Mesendoderm (in vitro differentiated cells): ENCODE measurements around the gene CFAP100.

Source experiments
- DNase-seq: peaks from one replicate; pipeline ENCODE4 v3.0.0; 2013
- H2AK5ac ChIP-seq: 2 replicates; pipeline ENCODE4 v1.6.1; 2013; ENCODE audit warnings: low read length, inconsistent platforms
- H2BK120ac ChIP-seq: 2 replicates; pipeline ENCODE4 v1.6.1; 2013; ENCODE audit warnings: low read depth, mild to moderate bottlenecking, low read length, moderate library complexity, mixed read lengths
- H2BK15ac ChIP-seq: replicated peaks from 2 replicates; pipeline ENCODE4 v1.6.1; 2013; ENCODE audit warnings: low read depth, mild to moderate bottlenecking, moderate library complexity
- H2BK5ac ChIP-seq: 2 replicates; pipeline ENCODE4 v1.6.1; 2013; ENCODE audit warnings: low read length, inconsistent platforms
- H3K18ac ChIP-seq: 2 replicates; pipeline ENCODE4 v1.6.1; 2013; ENCODE audit warnings: mild to moderate bottlenecking, low read length, mixed read lengths
- H3K23ac ChIP-seq: one replicate; pipeline ENCODE4 v1.6.1; 2013; ENCODE audit warnings: low read length
- H3K27ac ChIP-seq: 2 replicates; pipeline ENCODE4 v1.5.1; 2013; ENCODE audit warnings: low read depth, mild to moderate bottlenecking, inconsistent platforms, low read length, moderate library complexity
- H3K27me3 ChIP-seq: 2 replicates; pipeline ENCODE4 v1.6.1; 2013; ENCODE audit warnings: low read length, control low read depth, mild to moderate bottlenecking, inconsistent platforms; ENCODE audit not compliant: insufficient read depth, poor library complexity
- H3K36me3 ChIP-seq: 2 replicates; pipeline ENCODE4 v1.6.1; 2013; ENCODE audit warnings: low read length, inconsistent platforms; ENCODE audit not compliant: control insufficient read depth, insufficient read depth
- H3K4ac ChIP-seq: one replicate; pipeline ENCODE4 v1.6.1; 2013; ENCODE audit warnings: low read depth, mild to moderate bottlenecking, low read length, moderate library complexity
- H3K4me1 ChIP-seq: 2 replicates; pipeline ENCODE4 v1.6.1; 2013; ENCODE audit warnings: low read depth, low read length, inconsistent platforms; ENCODE audit not compliant: control insufficient read depth
- H3K4me2 ChIP-seq: 2 replicates; pipeline ENCODE4 v1.6.1; 2013; ENCODE audit warnings: low read length
- H3K4me3 ChIP-seq: 2 replicates; pipeline ENCODE4 v1.5.1; 2013; ENCODE audit warnings: mild to moderate bottlenecking, low read length
- H3K56ac ChIP-seq: one replicate; pipeline ENCODE4 v1.6.1; 2013; ENCODE audit warnings: low read length
- H3K79me1 ChIP-seq: 2 replicates; pipeline ENCODE4 v1.6.1; 2013; ENCODE audit warnings: low read length, inconsistent platforms
- H3K79me2 ChIP-seq: 2 replicates; pipeline ENCODE4 v1.6.1; 2013; ENCODE audit warnings: mild to moderate bottlenecking, low read length; ENCODE audit not compliant: control insufficient read depth, insufficient read depth
- H3K9ac ChIP-seq: 2 replicates; pipeline ENCODE4 v1.6.1; 2013; ENCODE audit warnings: low read length, inconsistent platforms
- H4K5ac ChIP-seq: one replicate; pipeline ENCODE4 v1.6.1; 2013; ENCODE audit warnings: low read length
- H4K8ac ChIP-seq: one replicate; pipeline ENCODE4 v1.6.1; 2013; ENCODE audit warnings: low read depth, mild to moderate bottlenecking, control low read depth, low read length, moderate library complexity
- WGBS: extraction: QIAGEN DNeasy Blood & Tissue Kit; methylation state at CpG from one replicate; pipeline ENCODE4 v1.1.7; 2013; ENCODE audit warnings: low lambda C conversion rate, missing lambda C conversion rate; ENCODE audit not compliant: insufficient coverage; ENCODE audit errors: extremely low coverage; 5-methylcytosine and 5-hydroxymethylcytosine counted together

The CFAP100 gene

DNA sequence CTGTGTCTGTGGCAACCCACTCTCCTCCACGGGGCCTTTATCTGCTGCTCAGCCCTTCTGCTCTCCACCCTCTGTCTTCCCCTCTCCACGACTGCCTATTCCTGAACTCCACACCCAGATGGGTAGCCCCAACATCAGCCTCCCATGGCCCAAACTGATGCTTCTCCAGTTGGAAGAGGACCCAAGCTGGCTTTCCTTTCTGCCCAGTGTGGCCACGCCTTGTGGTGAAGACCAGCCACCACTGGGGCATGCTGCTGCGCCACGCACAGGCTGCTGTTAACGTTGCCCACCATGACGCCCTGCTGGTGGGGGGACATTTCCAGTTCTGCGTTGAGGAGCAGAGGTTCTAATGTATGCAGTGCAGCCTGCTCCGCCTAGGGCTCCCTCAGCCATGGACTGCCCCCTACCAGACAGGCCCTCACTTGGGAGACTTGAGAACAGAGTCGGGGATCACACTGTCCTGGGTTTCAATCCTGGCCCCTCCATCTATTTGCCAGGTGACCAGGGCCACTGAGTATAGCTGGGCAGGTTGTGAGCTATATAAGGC is 26.9 kb downstream of the CFAP100 start:
- H3K23ac ChIP-seq, result no peak overlapping the region
- no peak overlapping the region for H2BK120ac ChIP-seq
- H3K27ac ChIP-seq, result no peak overlapping the region
- no peaks in the 10 kb centered on the region for H3K27me3 ChIP-seq
- no peak overlapping the region for H2BK15ac ChIP-seq
- H3K4ac ChIP-seq, result no peak overlapping the region
- no peaks in the 10 kb centered on the region for H3K4me1 ChIP-seq
- WGBS, result no CpG with 5 or more reads among the region's 10 CpGs
- no peaks in the 10 kb centered on the region for H3K36me3 ChIP-seq
- no peak overlapping the region for H3K9ac ChIP-seq
- no peak for DNase-seq
- no peak overlapping the region for H4K8ac ChIP-seq
- no peak overlapping the region for H3K56ac ChIP-seq
- H3K79me1 ChIP-seq, result no peaks in the 10 kb centered on the region
- H4K5ac ChIP-seq, result no peak overlapping the region
- no peak overlapping the region for H3K4me2 ChIP-seq
- no peak overlapping the region for H2AK5ac ChIP-seq
- H3K79me2 ChIP-seq, result no peaks in the 10 kb centered on the region
- H2BK5ac ChIP-seq, result no peak overlapping the region
- no peak overlapping the region for H3K18ac ChIP-seq
- no peak overlapping the region for H3K4me3 ChIP-seq

DNA sequence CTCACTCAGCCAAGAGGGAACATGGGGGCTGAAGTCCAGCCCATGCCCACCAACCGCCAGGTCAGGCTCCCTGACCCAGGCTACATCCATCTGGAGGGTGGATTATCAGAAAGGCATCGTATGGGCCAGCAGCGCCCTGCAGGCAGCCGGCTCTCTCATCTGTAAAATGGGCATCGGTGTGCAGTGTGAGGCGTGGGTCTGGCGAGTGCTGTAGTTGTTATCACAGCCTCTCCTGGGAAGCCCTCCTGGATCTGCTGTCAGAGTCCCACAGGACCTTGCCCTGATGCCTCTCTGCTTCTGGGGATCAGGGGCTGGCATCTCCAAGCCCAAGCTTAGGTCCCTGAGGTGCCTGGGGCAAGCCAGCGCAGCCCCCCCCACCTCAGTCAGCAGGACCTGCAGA is 27.4 kb downstream of the CFAP100 start:
- no CpG with 5 or more reads among the region's 8 CpGs for WGBS
- no peak overlapping the region for H4K8ac ChIP-seq

DNA sequence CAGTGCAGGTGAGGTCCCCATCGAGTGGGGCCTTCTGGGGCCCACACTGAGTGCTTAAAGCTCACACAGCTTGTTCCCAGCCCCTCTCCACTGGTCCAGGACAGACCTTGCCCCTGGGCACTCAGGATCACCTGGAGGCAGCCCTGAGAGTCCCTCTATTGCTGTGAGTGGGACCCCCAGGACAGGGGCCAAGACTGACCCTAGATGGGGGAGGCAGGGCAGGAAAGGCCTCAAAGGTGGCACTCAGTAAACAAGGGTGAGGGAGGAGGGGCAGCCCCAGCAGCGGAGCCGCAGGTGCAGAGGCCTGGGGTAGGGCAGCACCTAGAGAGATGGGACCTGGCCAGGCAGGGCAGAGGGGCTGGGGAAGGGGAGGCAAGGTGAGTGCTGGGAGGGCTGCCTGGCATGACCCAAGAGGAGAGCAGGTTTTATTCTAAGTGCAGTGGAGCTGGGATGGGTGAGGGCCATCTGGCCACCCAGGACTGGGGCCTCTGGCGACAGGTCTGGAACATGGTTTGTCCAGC is 27.9 kb downstream of the CFAP100 start:
- no peak overlapping the region for H3K4me3 ChIP-seq
- H3K27me3 ChIP-seq, result no peaks in the 10 kb centered on the region
- H3K56ac ChIP-seq, result no peak overlapping the region
- no peaks in the 10 kb centered on the region for H3K4me1 ChIP-seq
- no peak for DNase-seq
- no peak overlapping the region for H3K27ac ChIP-seq
- H3K4me2 ChIP-seq, result no peak overlapping the region
- no peak overlapping the region for H2BK120ac ChIP-seq
- H2BK15ac ChIP-seq, result no peak overlapping the region
- no peaks in the 10 kb centered on the region for H3K36me3 ChIP-seq
- no CpG with 5 or more reads among the region's 4 CpGs for WGBS
- H3K4ac ChIP-seq, result no peak overlapping the region
- H4K8ac ChIP-seq, result no peak overlapping the region
- no peak overlapping the region for H4K5ac ChIP-seq
- no peak overlapping the region for H2AK5ac ChIP-seq
- H2BK5ac ChIP-seq, result no peak overlapping the region
- no peak overlapping the region for H3K9ac ChIP-seq
- no peaks in the 10 kb centered on the region for H3K79me1 ChIP-seq
- no peak overlapping the region for H3K23ac ChIP-seq
- H3K18ac ChIP-seq, result no peak overlapping the region
- no peaks in the 10 kb centered on the region for H3K79me2 ChIP-seq

More for the DNA sequence above, 27.4 kb downstream of the CFAP100 start:
- Histone ChIP-seq H3K4me2 (no peak overlapping the region), H3K4ac (no peak overlapping the region), H3K27ac (no peak overlapping the region), H3K18ac (no peak overlapping the region), H3K4me1 (no peaks in the 10 kb centered on the region), H3K56ac (no peak overlapping the region), H3K27me3 (no peaks in the 10 kb centered on the region), H2BK15ac (no peak overlapping the region), H3K36me3 (no peaks in the 10 kb centered on the region), H3K9ac (no peak overlapping the region), H4K5ac (no peak overlapping the region), H3K4me3 (no peak overlapping the region), H3K79me1 (no peaks in the 10 kb centered on the region), H2AK5ac (no peak overlapping the region), H3K23ac (no peak overlapping the region), H2BK120ac (no peak overlapping the region), H3K79me2 (no peaks in the 10 kb centered on the region), H2BK5ac (no peak overlapping the region)
- DNase-seq, result no peak

DNA sequence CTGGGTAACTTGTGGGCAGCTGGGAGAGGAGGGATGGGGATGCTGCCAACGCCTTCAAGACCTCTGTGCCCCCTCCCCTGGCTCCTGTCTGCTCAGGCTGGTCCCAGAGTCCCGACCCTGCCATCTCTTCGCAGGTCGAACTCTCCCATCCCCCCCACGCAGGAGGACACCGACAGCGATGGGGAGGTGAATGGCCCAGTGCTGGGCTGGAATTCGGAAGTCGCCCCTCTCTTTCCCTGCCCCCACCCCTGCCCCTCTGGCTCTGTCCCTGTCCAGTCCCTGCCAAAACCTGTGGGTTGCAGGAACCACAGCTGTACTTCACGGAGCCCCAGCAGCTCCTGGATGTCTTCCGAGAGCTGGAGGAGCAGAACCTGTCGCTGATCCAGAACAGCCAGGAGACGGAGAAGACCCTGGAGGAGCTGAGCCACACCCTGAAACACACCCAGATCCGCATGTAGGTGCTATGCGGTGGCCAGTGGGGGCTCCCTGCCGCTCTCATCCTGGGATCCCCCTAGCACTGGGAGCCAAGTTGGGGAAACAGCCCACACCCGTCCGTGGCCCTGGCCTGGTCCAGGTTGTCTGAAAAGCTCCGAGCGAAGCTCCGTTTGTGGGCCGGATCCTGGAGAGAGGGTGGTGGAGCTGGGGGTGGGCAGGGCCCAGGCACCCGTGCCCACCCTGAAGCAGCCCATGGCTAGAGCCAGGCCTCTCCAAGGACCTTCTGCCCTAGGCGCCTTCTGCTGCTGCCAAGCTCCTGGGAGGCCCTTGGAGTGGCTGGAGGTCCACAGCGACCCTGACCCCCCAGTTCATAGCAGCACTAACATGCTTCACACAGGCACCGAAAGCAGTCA is 28.7 kb downstream of the CFAP100 start:
- no peak overlapping the region for H4K8ac ChIP-seq
- H3K79me2 ChIP-seq, result no peaks in the 10 kb centered on the region
- H3K23ac ChIP-seq, result no peak overlapping the region
- no peak overlapping the region for H3K4me3 ChIP-seq
- H3K4me2 ChIP-seq, result no peak overlapping the region
- H2BK5ac ChIP-seq, result no peak overlapping the region
- no peak overlapping the region for H3K27ac ChIP-seq
- H3K18ac ChIP-seq, result no peak overlapping the region
- H3K4me1 ChIP-seq, result no peaks in the 10 kb centered on the region
- no peak overlapping the region for H3K56ac ChIP-seq
- H3K4ac ChIP-seq, result no peak overlapping the region
- no peak for DNase-seq
- H2BK120ac ChIP-seq, result no peak overlapping the region
- H3K36me3 ChIP-seq, result no peaks in the 10 kb centered on the region
- no peak overlapping the region for H4K5ac ChIP-seq
- H3K79me1 ChIP-seq, result no peaks in the 10 kb centered on the region
- H2AK5ac ChIP-seq, result no peak overlapping the region
- no peak overlapping the region for H2BK15ac ChIP-seq
- no peaks in the 10 kb centered on the region for H3K27me3 ChIP-seq
- WGBS, result no CpG with 5 or more reads among the region's 26 CpGs
- H3K9ac ChIP-seq, result no peak overlapping the region

- H3K56ac ChIP-seq, result no peak overlapping the region
- no peaks in the 10 kb centered on the region for H3K79me2 ChIP-seq
- no peak overlapping the region for H3K4me3 ChIP-seq
- no peak overlapping the region for H2BK15ac ChIP-seq
- no peak overlapping the region for H3K27ac ChIP-seq
- no peaks in the 10 kb centered on the region for H3K79me1 ChIP-seq
- H3K23ac ChIP-seq, result no peak overlapping the region
- no peak overlapping the region for H3K9ac ChIP-seq
- H3K4ac ChIP-seq, result no peak overlapping the region
- H3K18ac ChIP-seq, result no peak overlapping the region
- no peak overlapping the region for H3K4me2 ChIP-seq
- H3K4me1 ChIP-seq, result no peaks in the 10 kb centered on the region
- no peak overlapping the region for H4K5ac ChIP-seq
- H2AK5ac ChIP-seq, result no peak overlapping the region
- no peaks in the 10 kb centered on the region for H3K27me3 ChIP-seq
- DNase-seq, result no peak
- H2BK120ac ChIP-seq, result no peak overlapping the region
- no CpG with 5 or more reads among the region's 10 CpGs for WGBS
- no peak overlapping the region for H2BK5ac ChIP-seq
- H4K8ac ChIP-seq, result no peak overlapping the region
- no peaks in the 10 kb centered on the region for H3K36me3 ChIP-seq
Measured at GRCh38 chr3:126424039-126424717, 29.5 kb downstream of the CFAP100 start.
